ENCODE measurements around the gene ZNF790.

ZNF790 gene

DNA sequence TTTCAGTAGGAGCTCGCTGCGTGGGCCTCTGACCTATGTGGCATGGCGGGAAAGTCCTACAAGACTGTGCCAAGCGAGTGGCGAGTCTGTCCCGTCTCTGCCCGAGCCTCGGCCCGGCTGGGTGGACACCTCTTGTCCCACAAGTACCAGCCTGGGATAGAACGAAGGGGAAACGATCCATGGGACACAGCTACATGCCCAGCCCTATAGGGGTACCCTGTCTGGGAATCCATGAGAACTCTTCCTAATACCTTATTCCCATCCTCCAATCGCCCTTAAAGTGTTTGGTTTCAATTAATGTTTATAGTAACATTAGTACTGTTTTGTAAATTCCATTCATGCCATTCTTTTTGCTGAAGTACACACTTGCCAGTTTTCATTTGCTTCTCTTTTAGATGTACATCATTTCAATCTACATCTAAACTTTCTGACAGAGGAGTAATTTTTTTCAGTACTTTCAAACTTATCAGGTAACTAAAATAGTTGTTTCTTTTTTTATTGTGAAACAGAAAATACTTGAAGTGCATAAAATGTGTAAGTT is 667 bp upstream of the ZNF790 start:
- H3K27ac ChIP-seq, result peak overlapping the region; percentile 93
- no peak for TF ChIP-seq ZFX (IDR thresholded peaks at IDR 0.05; ENCODE audit: borderline replicate concordance)
- TF ChIP-seq, protein P1, sequence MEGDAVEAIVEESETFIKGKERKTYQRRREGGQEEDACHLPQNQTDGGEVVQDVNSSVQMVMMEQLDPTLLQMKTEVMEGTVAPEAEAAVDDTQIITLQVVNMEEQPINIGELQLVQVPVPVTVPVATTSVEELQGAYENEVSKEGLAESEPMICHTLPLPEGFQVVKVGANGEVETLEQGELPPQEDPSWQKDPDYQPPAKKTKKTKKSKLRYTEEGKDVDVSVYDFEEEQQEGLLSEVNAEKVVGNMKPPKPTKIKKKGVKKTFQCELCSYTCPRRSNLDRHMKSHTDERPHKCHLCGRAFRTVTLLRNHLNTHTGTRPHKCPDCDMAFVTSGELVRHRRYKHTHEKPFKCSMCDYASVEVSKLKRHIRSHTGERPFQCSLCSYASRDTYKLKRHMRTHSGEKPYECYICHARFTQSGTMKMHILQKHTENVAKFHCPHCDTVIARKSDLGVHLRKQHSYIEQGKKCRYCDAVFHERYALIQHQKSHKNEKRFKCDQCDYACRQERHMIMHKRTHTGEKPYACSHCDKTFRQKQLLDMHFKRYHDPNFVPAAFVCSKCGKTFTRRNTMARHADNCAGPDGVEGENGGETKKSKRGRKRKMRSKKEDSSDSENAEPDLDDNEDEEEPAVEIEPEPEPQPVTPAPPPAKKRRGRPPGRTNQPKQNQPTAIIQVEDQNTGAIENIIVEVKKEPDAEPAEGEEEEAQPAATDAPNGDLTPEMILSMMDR (IDR thresholded peaks at IDR 0.05), result no peak

DNA sequence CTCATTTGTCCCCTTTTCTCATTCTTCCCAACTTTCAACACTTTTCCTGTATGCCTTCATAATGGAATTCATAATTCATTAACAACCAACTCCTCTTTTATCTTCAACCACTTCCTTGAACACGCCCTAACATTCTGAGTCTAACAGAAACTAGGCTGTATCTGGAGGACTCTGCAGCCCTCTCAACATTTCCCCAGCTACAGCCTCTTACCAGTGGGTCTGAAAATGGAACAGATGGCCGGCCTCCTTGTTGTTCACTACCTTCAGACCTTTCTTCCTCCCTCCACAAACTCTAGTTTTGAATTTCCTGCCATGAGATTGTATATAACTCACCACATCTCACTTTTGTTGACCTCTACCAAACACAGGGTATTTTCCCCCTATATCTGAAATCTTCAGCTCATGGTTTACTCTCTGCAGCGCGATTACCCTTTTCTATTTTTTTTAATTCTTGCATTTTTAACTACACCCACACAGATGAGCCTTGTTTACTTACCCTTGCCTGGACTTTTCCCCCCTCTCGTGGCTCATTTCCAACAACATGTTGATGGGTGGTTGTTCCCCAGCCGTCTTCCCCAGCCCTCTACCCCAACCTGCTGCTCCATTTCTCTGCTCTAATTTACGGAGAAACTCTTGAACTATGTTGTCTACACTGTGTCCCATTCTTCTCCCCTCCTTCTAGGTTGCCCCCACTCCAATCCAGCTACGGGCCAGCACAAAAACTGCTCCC is 846 bp downstream of the ZNF790 start:
- TF ChIP-seq, protein P1 (IDR thresholded peaks at IDR 0.05), result no peak
- no peak for TF ChIP-seq ZFX (IDR thresholded peaks at IDR 0.05; ENCODE audit: borderline replicate concordance)
- peak overlapping the region; percentile 93 for H3K27ac ChIP-seq

DNA sequence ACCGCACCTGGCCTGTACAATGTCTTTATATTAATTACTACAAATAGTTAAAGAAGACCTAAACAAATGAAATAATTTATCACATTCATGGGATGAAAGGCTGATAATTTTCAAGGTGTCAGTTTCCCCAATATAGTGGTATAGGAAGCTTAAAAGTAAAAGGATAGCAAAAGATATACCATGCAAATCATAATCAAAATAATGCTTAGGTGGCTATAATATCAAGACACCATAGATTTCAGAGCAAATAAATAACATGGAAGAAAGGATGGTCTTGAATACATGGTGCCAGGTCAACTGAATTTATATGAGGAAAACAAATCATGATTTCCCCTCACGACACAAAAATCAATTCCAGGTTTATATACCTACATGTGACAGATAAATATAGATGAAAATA is 4.8 kb downstream of the ZNF790 start:
- H3K27ac ChIP-seq, result no peak overlapping the region
- TF ChIP-seq, protein P1 (IDR thresholded peaks at IDR 0.05), result no peak

DNA sequence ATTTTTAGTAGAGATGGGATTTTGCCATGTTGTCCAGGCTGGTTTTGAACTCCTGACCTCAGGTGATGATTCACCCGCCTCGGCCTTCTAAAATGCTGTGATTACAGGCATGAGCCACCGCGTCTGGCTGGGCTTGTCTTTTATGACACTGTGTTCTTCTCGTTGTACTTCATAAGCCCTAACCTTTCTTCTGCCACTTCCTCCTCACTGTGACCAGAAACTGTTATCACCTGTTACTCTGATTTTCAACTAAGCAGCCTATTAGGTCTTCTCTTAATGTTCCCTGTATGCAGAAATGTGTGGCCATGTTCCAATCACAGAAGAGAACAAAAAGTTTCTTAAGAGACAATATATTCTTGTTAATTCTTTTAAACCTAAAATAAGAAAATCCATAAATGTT is 16.4 kb downstream of the ZNF790 start:
- H3K27ac ChIP-seq, result no peak overlapping the region
- no peak for TF ChIP-seq ZFX (IDR thresholded peaks at IDR 0.05; ENCODE audit: borderline replicate concordance)
- TF ChIP-seq, protein P1 (IDR thresholded peaks at IDR 0.05), result no peak

DNA sequence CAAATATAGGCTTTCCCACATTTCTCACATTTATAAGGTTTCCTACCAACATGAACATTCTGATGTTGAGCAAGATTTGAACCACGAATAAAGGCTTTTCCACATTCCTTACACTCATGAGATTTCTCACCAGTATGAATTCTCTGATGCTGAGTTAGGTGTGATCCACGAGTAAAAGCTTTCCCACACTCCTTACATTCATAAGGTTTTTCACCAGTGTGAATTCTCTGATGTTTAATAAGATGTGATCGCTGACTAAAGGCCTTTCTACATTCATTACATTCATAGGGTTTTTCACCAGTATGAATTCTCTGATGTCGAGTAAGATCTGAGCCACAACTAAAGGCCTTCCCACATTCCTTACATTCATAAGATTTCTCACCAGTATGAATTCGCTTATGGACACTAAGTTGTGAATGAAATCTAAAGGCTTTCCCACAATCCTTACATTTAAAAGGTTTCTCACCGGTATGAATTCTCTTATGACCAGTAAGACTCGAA is 19.0 kb downstream of the ZNF790 start:
- H3K27ac ChIP-seq, result no peak overlapping the region
- TF ChIP-seq, protein P1 (IDR thresholded peaks at IDR 0.05), result no peak
- no peak for TF ChIP-seq ZFX (IDR thresholded peaks at IDR 0.05; ENCODE audit: borderline replicate concordance)

DNA sequence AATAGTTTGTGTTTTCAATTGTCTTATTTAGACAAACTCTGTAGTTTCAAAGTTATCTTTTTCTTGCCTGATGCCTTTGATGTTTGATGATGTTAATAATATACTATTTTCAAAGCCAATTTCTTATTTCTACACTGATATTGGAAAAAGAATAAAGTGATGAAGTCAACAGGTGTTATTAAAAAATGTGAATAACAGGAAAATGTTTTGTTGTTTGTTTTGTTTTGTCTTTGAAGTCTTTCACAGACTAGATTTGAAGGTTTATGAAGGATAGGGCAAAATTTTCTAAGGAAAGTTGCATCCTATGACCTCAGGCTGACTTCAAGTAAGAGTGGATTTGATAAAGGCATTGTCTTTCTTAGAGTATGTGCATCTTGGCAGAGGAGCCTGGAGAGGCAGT is 31.2 kb downstream of the ZNF790 start:
- TF ChIP-seq ZFX (IDR thresholded peaks at IDR 0.05; ENCODE audit: borderline replicate concordance), result no peak
- TF ChIP-seq, protein P1 (IDR thresholded peaks at IDR 0.05), result no peak
- H3K27ac ChIP-seq, result no peak overlapping the region

DNA sequence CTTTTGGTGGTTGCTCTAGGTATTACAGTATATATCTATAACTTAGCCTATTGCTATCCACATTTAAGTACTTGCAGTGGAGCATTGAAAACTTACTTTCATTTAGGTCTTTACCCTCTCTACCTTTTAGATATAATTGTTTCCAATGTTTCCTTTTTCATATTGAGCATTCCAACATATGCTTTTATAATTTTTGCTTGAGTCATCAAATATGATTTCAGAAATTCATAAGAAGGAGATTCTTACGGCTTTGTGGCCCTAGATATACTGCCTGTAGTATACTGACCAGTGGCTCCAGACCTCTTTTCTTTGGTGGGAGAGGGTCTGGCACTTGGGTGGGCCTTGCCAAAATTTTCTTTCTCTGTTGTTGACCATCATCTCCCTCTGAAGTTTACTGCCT is 32.8 kb downstream of the ZNF790 start:
- no peak for TF ChIP-seq ZFX (IDR thresholded peaks at IDR 0.05; ENCODE audit: borderline replicate concordance)
- no peak overlapping the region for H3K27ac ChIP-seq

All from 22Rv1 (cell line).